MM.1S (cell line): Measurements from ENCODE around the gene EYA2.

Experiments
- DNase-seq: peaks from one replicate; pipeline ENCODE4 v3.0.0-alpha.2; 2015
- H2AFZ ChIP-seq: fragments of 300-600 bp; sonication (generic); 2 replicates; pipeline ENCODE4 v1.6.0; 2016; ENCODE audit warnings: antibody characterized with exemption, low read length
- H3F3A ChIP-seq: fragments of 300-600 bp; sonication (generic); 2 replicates; pipeline ENCODE4 v1.6.1; 2016; ENCODE audit warnings: mild to moderate bottlenecking, antibody characterized with exemption, low read length, moderate library complexity, mixed read lengths; ENCODE audit not compliant: insufficient read depth
- H3K27ac ChIP-seq: fragments of 300-600 bp; sonication (generic); 2 replicates; pipeline ENCODE4 v1.5.1; 2016; ENCODE audit warnings: mild to moderate bottlenecking, low read length
- H3K27me3 ChIP-seq: fragments of 300-600 bp; sonication (generic); replicated peaks from 2 replicates; pipeline ENCODE4 v1.6.0; 2016; ENCODE audit warnings: low read length; ENCODE audit not compliant: insufficient read depth
- H3K36me3 ChIP-seq: fragments of 300-600 bp; sonication (generic); replicated peaks from 2 replicates; pipeline ENCODE4 v1.6.1; 2016; ENCODE audit warnings: mild to moderate bottlenecking, low read length, mixed read lengths; ENCODE audit not compliant: insufficient read depth
- H3K4me1 ChIP-seq: fragments of 300-600 bp; sonication (generic); 2 replicates; pipeline ENCODE4 v1.6.1; 2016; ENCODE audit warnings: low read length, mixed read lengths
- H3K4me2 ChIP-seq: fragments of 300-600 bp; sonication (generic); 2 replicates; pipeline ENCODE4 v1.6.0; 2016; ENCODE audit warnings: low read depth, low read length
- H3K4me3 ChIP-seq: fragments of 300-600 bp; sonication (generic); 2 replicates; pipeline ENCODE4 v1.5.1; 2016; ENCODE audit warnings: low read length, mixed read lengths
- H3K79me2 ChIP-seq: fragments of 300-600 bp; sonication (generic); 2 replicates; pipeline ENCODE4 v1.6.1; 2016; ENCODE audit warnings: mixed run types, low read length, mixed read lengths
- H3K9ac ChIP-seq: fragments of 300-600 bp; sonication (generic); 2 replicates; pipeline ENCODE4 v1.6.1; 2016; ENCODE audit warnings: low read length, mixed read lengths
- H3K9me2 ChIP-seq: fragments of 300-600 bp; sonication (generic); replicated peaks from 2 replicates; pipeline ENCODE4 v1.6.1; 2016; ENCODE audit warnings: mild to moderate bottlenecking, low read length, mixed read lengths; ENCODE audit not compliant: insufficient read depth
- H3K9me3 ChIP-seq: fragments of 300-600 bp; sonication (generic); replicated peaks from 2 replicates; pipeline ENCODE4 v1.6.1; 2016; ENCODE audit warnings: mild to moderate bottlenecking, low read length, mixed read lengths; ENCODE audit not compliant: insufficient read depth
- H4K20me1 ChIP-seq: fragments of 300-600 bp; sonication (generic); 2 replicates; pipeline ENCODE4 v1.6.1; 2016; ENCODE audit warnings: mild to moderate bottlenecking, low read length, moderate library complexity, mixed read lengths; ENCODE audit not compliant: insufficient read depth
- EZH2 ChIP-seq: fragments of 300-600 bp; sonication (generic); optimal IDR thresholded peaks from 2 replicates; pipeline ENCODE3; 2017; ENCODE audit warnings: low read depth, mild to moderate bottlenecking, antibody characterized with exemption, low read length, mixed read lengths
- EZH2phosphoT487 ChIP-seq: fragments of 300-600 bp; sonication (generic); IDR thresholded peaks from 2 replicates; pipeline ENCODE4 v1.6.1; 2018; ENCODE audit warnings: antibody characterized with exemption, low read length
- TF ChIP-seq, protein P1 (sequence below): fragments of 300-600 bp; sonication (generic); IDR thresholded peaks from 2 replicates; pipeline ENCODE4 v1.5.1; 2016; ENCODE audit warnings: antibody characterized with exemption, low read length, mixed read lengths

Gene EYA2

DNA sequence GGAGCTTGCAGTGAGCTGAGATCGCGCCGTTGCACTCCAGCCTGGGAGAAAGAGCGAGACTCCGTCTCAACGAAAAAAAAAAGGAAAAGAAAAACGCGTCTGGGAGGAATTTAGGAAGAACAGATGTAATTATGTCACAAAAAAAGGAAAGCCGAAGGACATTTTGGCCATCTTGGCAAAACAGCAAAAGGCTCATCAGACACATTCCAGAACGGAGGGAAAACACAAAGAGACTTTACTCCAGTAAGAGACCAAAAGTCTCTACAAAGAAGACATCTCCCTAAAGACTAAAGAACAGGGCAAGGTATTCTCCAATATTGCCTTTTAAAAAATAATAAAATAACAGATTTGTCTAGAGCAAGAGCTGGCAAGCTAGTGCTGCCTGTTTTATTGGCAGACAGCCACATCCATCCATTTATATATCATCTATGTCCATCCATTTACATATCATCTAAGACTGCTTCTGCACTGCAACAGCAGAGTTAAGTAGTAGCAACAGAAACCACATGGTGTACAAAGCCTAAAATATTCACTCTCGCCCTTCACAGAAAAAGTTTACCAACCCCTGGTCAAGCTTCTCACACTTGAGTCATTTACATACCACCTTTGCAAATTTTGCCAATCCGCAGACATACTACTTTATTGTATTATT is 328.0 kb downstream of the EYA2 start:
- no peaks in the 10 kb centered on the region for H3K4me1 ChIP-seq
- no peak overlapping the region for H2AFZ ChIP-seq
- no peaks in the 10 kb centered on the region for H4K20me1 ChIP-seq
- H3K27ac ChIP-seq, result no peak overlapping the region
- H3K27me3 ChIP-seq, result no peaks in the 10 kb centered on the region
- peaks cover 39% of the 10 kb centered on the region for H3K79me2 ChIP-seq
- no peak overlapping the region for H3K4me2 ChIP-seq
- H3K4me3 ChIP-seq, result no peak overlapping the region
- TF ChIP-seq, protein P1, sequence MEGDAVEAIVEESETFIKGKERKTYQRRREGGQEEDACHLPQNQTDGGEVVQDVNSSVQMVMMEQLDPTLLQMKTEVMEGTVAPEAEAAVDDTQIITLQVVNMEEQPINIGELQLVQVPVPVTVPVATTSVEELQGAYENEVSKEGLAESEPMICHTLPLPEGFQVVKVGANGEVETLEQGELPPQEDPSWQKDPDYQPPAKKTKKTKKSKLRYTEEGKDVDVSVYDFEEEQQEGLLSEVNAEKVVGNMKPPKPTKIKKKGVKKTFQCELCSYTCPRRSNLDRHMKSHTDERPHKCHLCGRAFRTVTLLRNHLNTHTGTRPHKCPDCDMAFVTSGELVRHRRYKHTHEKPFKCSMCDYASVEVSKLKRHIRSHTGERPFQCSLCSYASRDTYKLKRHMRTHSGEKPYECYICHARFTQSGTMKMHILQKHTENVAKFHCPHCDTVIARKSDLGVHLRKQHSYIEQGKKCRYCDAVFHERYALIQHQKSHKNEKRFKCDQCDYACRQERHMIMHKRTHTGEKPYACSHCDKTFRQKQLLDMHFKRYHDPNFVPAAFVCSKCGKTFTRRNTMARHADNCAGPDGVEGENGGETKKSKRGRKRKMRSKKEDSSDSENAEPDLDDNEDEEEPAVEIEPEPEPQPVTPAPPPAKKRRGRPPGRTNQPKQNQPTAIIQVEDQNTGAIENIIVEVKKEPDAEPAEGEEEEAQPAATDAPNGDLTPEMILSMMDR, result no peak
- TF ChIP-seq EZH2phosphoT487, result no peak
- no peak for DNase-seq
- no peaks in the 10 kb centered on the region for H3K9me3 ChIP-seq
- H3F3A ChIP-seq, result no peaks in the 10 kb centered on the region
- H3K9me2 ChIP-seq, result no peaks in the 10 kb centered on the region
- H3K36me3 ChIP-seq, result peaks cover 11% of the 10 kb centered on the region; the same call in 1 of the 2 replicates
- no peak overlapping the region for H3K9ac ChIP-seq

DNA sequence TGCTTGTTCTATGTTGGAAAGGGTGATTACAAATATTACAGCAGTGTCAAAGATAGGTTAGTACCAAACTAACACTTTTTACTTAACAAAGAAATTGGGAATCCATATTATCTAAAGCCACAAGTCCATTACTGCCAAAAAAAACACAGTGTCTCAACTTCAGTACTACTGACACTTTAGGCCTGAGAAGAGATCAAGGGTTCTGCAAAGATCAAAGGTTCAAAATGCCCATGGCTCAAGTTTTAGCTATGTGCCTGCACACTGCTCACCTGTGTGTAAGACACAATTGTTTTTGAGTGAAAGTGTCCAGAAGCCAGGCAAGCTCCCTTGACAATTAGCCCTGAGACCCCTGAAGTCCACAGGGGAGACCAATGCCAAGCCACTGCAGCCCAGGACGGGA is 329.3 kb downstream of the EYA2 start:
- peaks cover 10% of the 10 kb centered on the region for H3K36me3 ChIP-seq
- no peaks in the 10 kb centered on the region for H3K9me2 ChIP-seq
- H3K79me2 ChIP-seq, result peaks cover 28% of the 10 kb centered on the region
- H3K4me3 ChIP-seq, result no peak overlapping the region
- no peak for DNase-seq
- H3K27ac ChIP-seq, result no peak overlapping the region
- H2AFZ ChIP-seq, result no peak overlapping the region
- TF ChIP-seq, protein P1, result no peak
- TF ChIP-seq EZH2phosphoT487 (no peak), EZH2 (no peak)
- H3F3A ChIP-seq, result no peaks in the 10 kb centered on the region
- H3K4me2 ChIP-seq, result no peak overlapping the region
- no peaks in the 10 kb centered on the region for H3K9me3 ChIP-seq
- no peaks in the 10 kb centered on the region for H4K20me1 ChIP-seq
- no peaks in the 10 kb centered on the region for H3K27me3 ChIP-seq
- H3K4me1 ChIP-seq, result no peaks in the 10 kb centered on the region
- H3K9ac ChIP-seq, result no peak overlapping the region

DNA sequence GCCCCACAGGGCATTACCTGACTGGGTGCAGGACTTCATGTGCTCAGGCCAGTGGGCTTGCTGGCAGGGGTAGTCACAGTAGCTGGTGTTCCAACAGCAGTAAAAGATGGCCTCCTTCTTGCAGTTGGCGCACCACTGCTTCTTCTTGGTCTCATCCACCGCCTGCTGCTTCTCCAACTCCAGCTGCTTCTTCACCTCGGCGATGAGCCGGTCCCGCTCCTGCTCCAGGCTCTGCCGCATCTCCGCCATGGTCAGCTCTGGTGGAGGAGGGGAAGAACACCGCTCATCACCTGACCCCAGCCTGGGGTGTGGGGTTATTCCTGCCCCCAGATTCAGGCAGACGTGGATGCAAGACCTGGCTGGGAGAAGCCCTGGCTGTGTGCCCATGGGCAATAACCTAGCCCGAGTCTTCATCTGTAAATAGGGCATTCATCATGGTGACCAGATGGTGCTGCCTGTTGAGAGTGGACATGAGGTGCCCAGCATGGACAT is 329.7 kb downstream of the EYA2 start:
- no peak overlapping the region for H3K9ac ChIP-seq
- TF ChIP-seq, protein P1, result no peak
- no peaks in the 10 kb centered on the region for H3F3A ChIP-seq
- H4K20me1 ChIP-seq, result no peaks in the 10 kb centered on the region
- no peak overlapping the region for H3K4me2 ChIP-seq
- H3K36me3 ChIP-seq, result peaks cover 10% of the 10 kb centered on the region
- H3K4me1 ChIP-seq, result no peaks in the 10 kb centered on the region
- no peaks in the 10 kb centered on the region for H3K9me3 ChIP-seq
- no peak overlapping the region for H3K4me3 ChIP-seq
- no peaks in the 10 kb centered on the region for H3K27me3 ChIP-seq
- H3K9me2 ChIP-seq, result no peaks in the 10 kb centered on the region
- H2AFZ ChIP-seq, result no peak overlapping the region
- no peak overlapping the region for H3K27ac ChIP-seq
- H3K79me2 ChIP-seq, result peaks cover 28% of the 10 kb centered on the region
- no peak for DNase-seq
